ENCODE data around the gene KCTD16.

The KCTD16 gene

DNA sequence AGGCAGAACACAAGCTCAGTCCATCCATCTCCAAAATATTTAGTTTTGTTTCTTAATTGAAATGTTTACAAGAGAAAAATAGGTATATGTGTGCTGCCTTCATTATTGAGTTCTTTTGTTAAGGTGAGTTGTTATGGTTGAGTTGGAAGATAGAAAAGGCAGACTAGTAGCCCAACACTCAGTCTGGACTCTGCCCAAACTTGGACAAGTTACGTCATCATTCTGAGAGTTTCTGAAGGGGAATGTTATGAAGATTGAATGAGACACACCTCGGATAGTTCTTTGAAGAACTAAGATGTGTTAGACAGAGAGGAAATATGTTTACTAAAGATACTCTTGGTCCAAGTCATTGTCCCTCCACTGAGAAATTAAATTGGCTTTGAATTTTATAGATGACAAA is 245.5 kb downstream of the KCTD16 start:
- DNase-seq: no peak

DNA sequence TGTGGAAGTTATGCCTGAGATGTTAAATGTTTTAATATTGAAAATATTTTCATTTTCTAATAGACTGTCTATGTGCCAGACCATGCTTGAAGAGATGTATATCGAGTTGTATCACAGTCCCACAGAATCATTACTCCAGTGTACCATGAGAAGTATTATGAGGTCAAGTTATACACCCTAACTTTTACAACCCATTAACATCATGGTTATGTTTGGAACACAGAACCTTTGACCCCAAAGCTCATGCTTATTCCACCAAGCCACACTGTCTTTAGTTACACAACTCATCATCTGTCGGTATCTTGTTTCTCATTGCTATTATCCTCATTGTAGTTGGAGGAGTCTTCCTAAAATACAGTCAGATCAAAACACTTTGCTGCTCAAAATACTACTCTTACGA is 248.0 kb downstream of the KCTD16 start:
- DNase-seq: no peak

DNA sequence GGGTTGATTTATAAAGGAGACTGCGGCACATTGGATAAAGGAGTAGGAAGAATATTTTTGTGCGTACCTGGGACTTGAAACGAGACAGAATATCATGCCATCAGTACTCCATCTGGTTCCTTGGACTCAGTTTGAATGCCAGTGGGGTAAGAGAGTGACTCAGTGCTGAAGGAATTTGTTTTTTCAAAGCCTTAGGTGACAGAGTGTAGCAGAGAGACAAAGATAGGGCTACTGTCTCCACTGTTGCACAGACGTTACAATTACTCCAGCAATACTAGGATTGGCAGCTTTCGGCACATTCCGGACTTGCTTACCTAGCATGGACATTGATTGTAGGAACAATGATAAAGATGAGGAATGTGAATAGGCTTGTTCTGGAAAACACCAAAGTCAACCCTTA is 250.7 kb downstream of the KCTD16 start:
- DNase-seq: no peak

DNA sequence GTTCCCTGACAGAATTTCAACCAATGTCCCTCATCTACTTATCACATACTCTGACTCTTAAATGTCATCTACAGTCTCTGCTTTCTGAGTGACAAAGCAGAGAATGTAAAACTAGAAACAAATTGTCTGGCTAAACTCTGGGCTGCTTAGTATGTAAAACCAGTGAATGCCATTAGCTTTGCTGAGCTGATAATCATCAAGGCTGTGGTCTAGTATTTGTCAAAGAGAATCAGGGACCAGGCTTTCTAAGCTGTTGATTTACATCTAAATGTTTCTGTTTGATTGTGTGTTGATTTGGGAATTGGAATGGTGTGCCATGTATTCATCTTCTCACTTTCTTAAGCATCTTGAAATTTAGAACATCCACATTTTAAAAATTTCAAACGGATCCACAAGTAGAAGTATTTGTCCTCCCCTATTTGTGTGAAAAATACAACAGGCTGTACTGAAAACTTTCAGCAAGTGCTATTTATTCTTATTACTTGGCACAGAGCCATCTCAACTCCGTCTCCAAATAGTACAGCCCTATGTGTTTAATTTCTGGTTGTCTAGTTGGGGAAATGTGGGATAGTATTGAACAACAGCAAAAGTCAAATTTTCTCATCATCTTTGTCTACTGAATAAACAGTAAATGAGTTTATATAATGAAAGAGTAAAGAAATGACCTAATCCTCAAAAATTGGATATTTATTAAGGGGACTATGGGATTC is 251.5 kb downstream of the KCTD16 start:
- DNase-seq: no peak

DNA sequence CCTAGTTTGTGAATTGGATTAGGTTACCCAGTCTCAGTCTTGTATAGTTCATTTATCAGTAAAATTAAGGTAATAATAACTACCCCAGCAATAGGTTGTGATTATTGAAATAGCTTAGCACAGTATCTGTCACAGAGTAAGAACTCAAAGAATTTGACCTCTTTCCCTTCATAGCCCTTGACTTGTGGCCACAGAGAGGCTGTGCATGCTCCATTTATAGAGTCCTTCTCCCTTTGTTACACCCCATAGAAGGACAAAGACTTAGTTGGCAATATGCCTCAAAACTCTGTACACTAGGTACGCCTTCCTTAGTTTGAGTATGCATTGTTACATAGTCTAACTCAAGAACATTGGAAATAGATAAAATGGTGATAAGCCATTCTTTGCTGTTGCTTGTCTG is 257.2 kb downstream of the KCTD16 start:
- no peak for DNase-seq

DNA sequence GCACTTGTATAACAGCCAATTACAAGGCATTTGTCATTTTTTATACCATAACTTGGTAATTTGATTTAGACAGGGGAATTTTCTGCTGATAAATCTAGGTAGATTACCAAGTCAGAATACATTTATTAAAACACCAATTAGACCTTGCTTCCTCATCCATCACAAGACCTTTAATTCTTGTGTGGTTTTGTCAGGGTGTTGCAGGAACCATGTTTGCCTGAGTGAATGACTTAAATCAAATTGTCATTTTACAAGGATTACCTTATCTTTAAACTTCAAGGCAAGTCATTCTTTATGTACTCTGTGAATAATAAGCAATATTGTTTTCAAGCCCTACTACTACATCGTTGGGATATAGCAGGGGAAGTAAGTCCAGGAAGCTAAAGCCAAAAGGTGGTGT is 257.7 kb downstream of the KCTD16 start:
- DNase-seq: no peak

DNA sequence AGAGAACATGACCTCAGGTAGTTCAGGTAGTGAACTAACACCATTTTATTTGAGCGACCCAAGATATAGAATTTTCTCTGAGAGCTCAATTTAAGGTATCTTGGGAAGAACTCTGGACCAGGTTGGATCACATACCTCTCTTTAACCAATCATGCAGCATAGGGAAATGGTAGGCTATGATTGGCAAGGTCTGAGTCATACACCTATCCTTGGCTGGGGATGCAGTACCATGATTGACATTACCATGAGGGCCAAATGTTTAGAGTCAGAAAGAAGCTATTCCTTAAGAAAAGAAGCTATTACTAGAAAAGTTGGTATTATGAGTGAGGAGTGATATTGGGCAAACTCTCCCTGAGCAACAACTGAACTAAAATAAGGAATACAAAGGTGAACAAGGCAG is 258.7 kb downstream of the KCTD16 start:
- DNase-seq: no peak

DNA sequence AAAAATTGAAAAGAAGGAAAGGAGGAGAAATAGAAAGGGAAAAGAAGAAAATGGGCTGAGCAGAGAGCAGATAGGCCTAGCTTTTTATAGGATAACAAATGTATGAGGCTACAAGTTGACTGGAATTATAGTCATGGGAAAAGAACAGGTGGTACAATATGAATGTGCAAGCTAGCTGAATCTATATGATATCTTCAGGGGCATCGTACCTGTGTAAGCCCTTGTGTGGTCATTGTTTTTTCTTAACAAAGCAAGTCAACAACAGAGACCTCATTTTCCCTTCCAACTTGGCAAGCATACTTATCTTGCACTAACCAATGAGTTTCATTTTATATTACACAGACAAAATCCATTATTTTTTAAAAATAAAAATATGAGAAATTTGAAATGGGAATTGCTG is 259.2 kb downstream of the KCTD16 start:
- no peak for DNase-seq

DNA sequence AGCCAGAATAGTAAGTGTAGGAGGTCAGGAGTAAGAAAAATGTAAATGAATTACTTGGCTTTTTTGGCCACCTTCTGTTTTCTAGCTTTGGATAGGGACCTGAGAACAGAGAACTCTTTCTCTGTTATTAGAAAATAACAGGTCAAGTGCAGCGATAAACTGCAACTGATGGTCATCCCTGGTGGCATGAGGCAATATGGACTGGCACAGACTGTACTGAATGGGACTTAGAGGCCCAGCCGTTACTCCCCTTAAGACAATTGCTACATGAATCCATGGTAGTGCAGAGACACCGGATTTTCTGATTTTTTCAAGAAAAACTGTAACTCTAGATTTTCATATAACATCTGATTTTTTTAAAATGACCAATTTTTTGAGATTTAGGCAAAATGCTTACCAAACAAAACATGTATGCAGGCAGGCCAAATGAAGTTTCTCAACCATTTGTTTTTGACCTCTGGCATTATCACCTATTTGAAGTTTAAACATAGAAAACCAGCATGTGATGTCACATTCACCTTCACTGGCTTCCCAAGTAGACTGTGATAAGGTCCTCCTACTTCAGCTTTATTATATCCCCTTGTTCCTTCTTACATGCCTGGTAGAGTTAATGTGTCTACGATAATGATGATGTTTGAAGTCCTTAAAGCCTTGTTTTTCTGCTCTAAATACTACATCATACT is 262.6 kb downstream of the KCTD16 start:
- DNase-seq: no peak

DNA sequence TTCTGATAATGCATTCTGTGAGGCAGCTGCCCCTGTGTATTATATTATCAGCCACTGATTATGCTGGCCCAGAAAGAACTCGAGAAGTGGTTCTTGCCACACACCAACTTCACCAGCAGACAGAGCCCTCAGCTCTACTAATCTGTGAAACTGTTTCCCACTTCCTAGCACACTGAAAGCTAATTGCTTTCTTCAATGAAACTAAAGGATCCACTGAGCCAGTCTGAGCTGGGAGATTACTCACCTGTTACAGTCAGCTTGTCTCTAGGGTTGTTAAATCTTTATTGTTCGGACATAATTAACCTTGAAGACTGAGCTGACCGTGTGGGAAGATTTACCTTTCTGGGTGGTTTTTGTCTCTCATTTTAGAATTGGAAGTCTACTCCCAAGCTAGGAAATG is 263.2 kb downstream of the KCTD16 start:
- no peak for DNase-seq

DNA sequence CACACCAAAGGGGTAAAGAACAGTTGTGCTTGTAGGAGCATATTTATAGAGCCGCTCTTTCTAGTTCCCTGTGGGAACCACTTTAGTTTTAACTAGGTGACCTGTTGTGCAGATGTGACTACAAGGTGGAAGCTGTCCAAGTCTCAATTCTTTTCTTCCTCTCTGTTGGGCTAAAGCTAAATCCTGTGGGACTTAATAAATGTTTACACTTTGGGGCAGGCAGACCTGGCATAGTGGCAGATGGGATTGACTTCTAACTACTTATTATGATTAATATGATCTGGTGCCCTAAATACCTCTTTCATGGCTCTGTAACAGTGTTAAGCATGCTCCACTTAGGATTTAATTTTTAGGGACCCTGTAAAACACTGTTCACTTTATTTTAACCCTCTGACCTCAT is 265.3 kb downstream of the KCTD16 start:
- DNase-seq: no peak

DNA sequence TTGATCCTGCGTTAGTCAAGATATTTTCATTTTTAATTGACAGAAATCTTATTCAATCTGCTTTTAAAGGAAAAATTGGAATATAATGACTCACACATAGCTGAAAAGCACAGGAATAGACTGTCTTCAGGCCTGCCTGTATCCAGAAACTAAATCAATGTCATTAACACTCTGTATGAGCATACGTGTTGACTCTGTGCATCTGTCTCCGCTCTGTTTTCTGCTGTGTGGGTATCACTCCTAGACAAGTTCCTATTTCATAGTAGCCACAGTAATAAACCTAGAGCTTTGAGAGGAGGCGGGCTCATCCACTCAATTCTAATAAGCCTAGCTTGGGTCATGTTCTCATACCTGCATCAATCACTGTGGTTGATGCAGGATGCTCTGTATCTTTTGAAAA is 267.6 kb downstream of the KCTD16 start:
- DNase-seq: no peak

DNA sequence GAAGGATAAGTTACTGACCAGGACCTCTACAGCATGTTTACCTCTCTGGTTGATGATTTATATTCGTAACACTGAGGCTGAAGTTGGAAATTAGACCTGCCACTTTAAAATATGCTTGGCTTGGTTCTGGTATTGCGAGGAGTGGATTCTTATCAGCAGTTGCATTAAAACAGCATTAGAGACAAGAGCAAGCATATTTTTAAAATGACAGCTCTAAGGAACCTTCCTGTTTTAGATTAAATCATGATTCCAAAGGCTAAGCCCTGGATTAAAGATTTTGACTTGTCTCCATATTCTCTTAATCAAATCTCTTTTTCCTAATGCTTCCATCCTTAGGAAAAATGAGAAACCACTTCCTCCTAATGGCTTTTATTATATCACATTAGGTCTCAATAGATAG is 277.8 kb downstream of the KCTD16 start:
- DNase-seq: no peak

DNA sequence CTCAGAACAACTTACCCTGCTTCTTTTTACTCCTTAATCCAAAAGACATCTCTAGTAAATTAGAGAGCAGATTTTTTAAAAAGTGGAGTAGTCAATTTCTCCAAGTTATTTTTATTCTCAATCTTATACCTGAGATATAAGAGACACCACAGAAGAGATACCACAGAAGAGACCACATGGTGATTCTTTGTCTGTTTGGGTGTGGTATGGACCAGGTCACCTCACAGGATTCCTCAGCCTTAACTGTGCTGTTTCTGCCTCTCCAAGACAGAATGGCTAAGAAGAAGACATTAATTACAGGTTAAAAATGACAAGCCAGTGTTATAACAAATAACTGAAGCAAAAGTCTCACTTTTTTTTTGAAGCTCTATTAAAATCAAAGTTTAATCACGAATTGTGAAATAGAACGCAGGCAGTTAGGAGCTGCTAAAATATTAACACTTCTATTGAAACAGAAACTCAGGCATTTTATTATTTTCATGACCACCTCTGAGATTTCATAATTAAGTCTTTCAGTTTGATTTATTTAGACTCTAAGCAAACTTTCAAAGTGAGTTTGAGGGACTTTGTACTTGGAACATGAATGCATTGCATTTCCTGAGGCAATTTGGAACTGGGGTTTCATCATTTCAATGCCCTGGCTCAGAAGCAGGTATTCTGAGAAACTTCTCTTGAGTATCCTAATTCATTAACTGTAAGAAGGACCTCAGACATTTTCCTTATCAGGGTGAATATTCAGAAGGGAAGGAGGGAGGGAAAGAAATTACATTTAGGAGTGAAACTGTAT is 280.7 kb downstream of the KCTD16 start:
- no peak for DNase-seq

DNA sequence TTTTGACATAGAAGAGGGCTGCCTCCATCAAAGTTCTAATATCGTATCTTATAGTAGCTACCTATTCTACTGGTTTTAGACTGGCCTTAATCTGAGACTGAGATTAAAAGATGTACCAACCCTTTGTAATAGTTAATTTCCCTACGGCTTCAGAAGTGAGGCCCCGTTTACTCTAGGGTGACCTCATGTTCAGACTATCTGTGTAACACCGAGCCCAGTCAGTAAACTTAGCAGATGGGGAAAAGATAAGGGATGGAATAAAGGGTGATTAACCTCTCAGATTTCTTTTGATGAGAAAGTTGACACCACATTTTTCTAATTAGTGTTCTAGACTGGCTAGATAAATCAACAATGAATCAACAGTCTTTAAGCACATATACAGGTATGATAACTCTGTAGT is 283.1 kb downstream of the KCTD16 start:
- DNase-seq: no peak

DNA sequence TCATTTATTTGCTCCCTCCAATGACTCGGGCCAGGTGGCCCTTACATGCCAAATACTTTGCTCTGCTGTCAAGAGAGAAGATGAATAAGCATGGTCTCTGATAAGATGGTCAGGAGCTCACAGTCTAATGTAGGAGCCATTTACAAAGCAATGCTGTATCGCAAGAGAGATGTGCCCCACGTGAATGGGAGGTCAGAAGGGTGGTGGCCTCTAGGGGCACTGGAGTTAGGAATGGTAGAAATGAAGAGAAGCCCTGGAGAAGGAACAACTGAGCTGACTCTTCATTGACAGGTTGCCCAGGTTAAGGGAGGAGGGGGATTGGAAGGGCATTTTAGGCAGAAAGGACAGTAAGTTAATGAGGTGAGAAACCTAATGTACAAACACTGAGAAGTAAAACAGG is 286.5 kb downstream of the KCTD16 start:
- DNase-seq: no peak

DNA sequence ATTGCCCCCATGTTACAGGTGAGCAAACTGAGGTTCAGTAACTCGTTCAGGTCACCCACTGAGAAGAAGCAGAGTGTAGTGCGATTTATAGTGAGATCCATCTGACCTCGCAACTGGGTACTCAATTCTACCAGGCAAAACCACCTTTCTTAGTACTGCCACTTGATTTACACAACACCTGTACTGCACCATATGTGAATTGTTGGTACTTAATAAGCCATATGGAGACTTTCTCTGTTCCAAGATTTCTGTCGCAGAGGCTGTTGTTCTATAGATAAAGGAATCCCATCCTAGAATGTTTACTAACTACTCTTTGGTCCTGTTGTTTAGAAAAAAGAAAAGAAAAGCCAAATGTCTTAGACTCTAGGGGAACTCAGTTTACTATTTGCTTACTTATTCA is 287.5 kb downstream of the KCTD16 start:
- no peak for DNase-seq

DNA sequence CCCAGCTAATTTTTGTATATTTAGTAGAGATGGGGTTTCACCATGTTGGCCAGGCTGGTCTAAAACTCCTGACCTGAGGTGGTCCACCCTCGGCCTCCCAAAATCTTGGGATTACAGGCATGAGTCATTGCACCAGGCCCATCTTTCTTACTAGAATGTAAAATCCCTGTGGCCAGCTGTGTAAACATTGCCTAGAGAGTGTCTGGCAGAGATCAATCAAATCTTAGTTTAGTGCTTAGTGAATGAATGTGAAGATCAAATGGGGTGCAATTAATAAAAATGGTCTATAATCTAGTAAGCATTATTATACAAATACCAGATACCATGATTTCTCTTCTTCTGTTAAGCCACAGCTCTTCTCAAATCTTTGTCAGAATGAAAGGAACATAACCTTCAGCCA is 289.9 kb downstream of the KCTD16 start:
- no peak for DNase-seq

DNA sequence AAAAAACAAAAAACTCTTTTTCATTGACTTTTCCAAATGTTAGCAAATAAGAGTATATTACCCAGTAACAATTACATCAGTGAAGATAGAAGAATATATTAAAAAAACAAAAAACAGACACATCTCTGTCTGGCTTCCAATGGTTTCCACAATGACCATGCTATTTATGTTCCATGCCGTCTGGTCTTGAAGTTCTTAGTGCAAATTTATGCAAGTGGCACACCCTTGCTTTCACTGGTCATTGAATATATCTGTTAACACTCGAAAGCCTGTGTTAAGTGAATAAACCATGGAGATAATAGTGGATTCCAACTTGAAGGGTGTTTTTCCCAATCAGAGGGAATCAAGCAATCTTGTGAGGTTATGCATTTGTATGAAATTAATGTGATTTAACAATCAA is 291.9 kb downstream of the KCTD16 start:
- DNase-seq: no peak

DNA sequence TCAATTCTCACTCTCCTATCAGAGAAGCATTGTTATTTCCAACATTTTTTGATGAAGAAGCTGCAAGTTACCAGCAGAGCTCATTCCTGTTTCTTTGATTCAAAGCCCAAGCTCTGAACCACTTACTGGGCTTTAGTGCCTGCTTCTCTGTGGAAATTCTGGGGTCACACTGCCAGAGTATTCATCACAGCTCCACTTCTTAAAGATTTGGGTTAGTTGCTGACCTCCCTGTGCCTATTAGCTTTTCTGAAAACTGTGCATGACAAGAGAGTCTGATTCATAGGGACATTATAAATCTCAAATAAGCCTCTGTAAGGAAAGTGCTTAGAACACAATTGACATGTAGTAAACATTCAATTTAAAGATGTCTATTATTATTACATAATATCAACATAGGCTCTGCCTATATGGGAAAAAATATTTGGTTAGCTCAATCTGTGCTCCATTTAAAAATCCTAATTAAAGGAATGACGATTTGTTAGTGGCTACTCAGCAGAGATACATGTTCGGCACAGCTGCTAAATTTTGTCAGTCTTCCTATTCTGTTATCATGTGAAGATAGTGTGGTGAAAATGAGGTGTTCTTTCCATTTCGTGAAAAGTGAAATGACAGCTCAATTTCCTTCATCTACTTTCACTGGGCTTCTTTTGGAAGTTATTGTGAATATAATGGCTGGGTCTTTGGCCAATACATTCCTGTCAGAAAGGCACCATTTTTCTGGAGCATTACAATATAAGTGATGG is 293.0 kb downstream of the KCTD16 start:
- no peak for DNase-seq

DNA sequence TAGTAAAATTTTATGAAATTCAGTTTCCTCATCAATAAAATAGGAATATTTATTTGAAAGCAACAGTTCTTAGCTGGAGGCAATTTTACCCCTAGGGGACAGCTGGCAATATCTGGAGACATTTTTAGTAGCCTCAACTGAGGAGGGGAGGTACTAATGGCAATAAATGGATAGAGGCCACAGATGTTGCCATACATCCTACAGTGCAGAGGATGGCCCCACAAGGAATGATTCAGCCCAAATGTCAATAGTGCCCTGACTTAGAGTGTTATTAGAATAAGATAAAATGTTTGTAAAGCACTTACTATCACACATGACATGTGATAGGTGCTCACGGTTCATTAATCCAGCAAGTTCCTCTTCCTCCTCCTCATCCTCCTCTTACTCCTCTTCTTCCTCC is 293.6 kb downstream of the KCTD16 start:
- DNase-seq: no peak

DNA sequence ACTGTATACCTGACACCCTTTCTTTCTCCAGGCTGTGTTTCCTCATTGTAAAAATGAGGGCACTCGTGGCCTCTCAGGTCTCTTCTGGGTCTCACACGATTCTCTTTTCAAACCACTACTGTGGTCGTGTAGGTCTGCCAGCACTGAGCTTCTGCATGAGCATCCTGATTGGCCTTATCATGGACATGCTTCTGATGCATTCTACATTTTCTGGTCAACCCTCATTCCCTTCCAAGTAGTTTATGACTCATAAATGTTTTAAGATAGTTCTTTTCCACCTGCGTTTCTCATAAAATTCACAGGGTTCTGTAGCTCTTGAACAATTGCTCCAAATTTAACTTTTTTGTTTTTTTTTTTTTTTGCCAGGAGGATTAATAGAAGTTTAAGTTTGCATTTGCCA is 294.8 kb downstream of the KCTD16 start:
- DNase-seq: no peak

DNA sequence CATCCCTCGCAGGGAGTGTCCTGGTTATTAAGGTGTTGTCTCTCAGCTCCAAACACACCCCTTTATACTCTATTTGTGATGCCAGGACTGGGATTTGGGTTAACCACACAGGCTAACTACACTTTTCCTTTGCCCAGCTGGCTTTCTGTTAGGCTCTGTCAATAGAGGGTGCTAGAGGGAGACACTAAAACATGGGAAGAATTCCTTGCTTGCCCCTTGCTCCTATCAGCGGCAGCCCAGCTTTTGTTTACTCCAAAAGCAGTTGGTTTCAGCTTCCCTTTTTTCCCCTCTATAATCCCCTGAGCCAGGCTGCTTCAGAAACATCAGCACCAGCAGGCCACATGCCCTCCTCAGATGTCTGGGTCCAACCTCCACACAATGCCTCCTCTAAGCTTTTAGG is 297.1 kb downstream of the KCTD16 start:
- no peak for DNase-seq

DNA sequence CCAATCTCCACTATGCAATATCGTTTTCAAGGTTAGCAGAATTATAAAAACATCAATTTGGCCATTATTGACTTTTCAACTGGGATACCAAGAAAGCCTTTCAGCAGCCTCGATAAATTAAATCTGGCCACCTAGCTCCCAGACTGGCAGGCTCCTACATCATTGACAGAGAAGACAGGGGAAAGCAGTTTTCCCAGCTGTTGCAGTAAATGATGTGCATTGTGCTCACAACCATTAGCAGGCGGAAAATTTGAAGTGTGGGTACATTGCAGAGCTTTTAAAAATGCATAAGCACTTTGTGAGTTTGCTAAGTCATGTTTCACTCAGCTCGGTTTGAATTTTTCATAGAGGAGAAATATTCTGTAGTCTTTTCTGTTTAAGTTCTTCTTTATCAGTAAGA is 297.9 kb downstream of the KCTD16 start:
- no peak for DNase-seq
